HG02943 (cell line): Measurements from ENCODE around the gene TMEM260.

ENCODE experiments used
- ATAC-seq: cut with Tn5 transposase; IDR thresholded peaks from one replicate; pipeline ENCODE4 v1.9.1; 2021; ENCODE audit warnings: mild to moderate bottlenecking, low read depth, moderate library complexity; ENCODE audit not compliant: unreplicated experiment

TMEM260 gene

GRCh38 chr14:56579345-56580220, at the start of gene TMEM260:
Gene TMEM260, plus strand, starts transcription at chr14:56579798. Its CDS starts 117 bp downstream, at chr14:56579915.
- ATAC-seq, result peak; percentile 87

GRCh38 chr14:56532546-56532945, 47.1 kb upstream of the TMEM260 start:
- ATAC-seq, result no peak

- no peak for ATAC-seq
Observed at GRCh38 chr14:56534656-56535055, 44.9 kb upstream of the TMEM260 start.

- ATAC-seq, result no peak
Observed at GRCh38 chr14:56539862-56540261, 39.7 kb upstream of the TMEM260 start.

- ATAC-seq, result no peak
Observed at GRCh38 chr14:56543436-56543835, 36.2 kb upstream of the TMEM260 start.

- ATAC-seq, result no peak
Observed at GRCh38 chr14:56549721-56550120, 29.9 kb upstream of the TMEM260 start.

GRCh38 chr14:56552615-56553014, 27.0 kb upstream of the TMEM260 start:
- no peak for ATAC-seq

- ATAC-seq, result no peak
Observed at GRCh38 chr14:56554301-56554700, 25.3 kb upstream of the TMEM260 start.

- ATAC-seq, result no peak
Observed at GRCh38 chr14:56555921-56556570, 23.6 kb upstream of the TMEM260 start.

GRCh38 chr14:56559182-56559581, 20.4 kb upstream of the TMEM260 start:
- no peak for ATAC-seq

- ATAC-seq, result no peak
Observed at GRCh38 chr14:56561606-56562005, 18.0 kb upstream of the TMEM260 start.

- ATAC-seq, result no peak
Observed at GRCh38 chr14:56562883-56563282, 16.7 kb upstream of the TMEM260 start.

GRCh38 chr14:56569174-56569573, 10.4 kb upstream of the TMEM260 start:
- no peak for ATAC-seq

GRCh38 chr14:56570295-56570694, 9.3 kb upstream of the TMEM260 start:
- no peak for ATAC-seq

- ATAC-seq, result peak; percentile 44
Observed at GRCh38 chr14:56580221-56580711, 668 bp downstream of the TMEM260 start.

GRCh38 chr14:56581041-56581727, 1.6 kb downstream of the TMEM260 start:
- no peak for ATAC-seq

- no peak for ATAC-seq
Observed at GRCh38 chr14:56585461-56586084, 6.0 kb downstream of the TMEM260 start.

GRCh38 chr14:56587701-56588100, 8.1 kb downstream of the TMEM260 start:
- no peak for ATAC-seq

GRCh38 chr14:56590535-56590960, 10.9 kb downstream of the TMEM260 start:
- no peak for ATAC-seq

- ATAC-seq, result no peak
Observed at GRCh38 chr14:56592746-56593544, 13.3 kb downstream of the TMEM260 start.
